Stomach (tissue), 4 donors: ENCODE results near the gene ITSN2.

Experiments
- EP300 ChIP-seq: sonication (generic); formaldehyde crosslinking; IDR thresholded peaks from one replicate; pipeline ENCODE4 v1.6.1; 2017; ENCODE audit warnings: antibody characterized with exemption
- POLR2A ChIP-seq, 4 donors: fragments of 450-650 bp; IDR thresholded peaks; one replicate each; pipeline ENCODE4 v1.6.1; 2016; ENCODE audit warnings: antibody characterized with exemption in 4 of 4, control low read depth in 2 of 4, mild to moderate bottlenecking in 1 of 4, moderate library complexity in 1 of 4

- TF ChIP-seq EP300 (no peak), POLR2A (IDR thresholded peaks at IDR 0.05) (no peak)
These were observed 11.7 kb upstream of the ITSN2 start for GRCh38 chr2:24372033-24372432.
